Colonic mucosa (tissue), 4 donors: ENCODE measurements around the gene ABHD1. TPM values are rescaled to one million over a fixed set of nuclear protein-coding genes. Genes with fewer than 3 reads are reported as not detected.

ENCODE experiments used
- DNase-seq: peaks from one replicate; pipeline ENCODE4 v3.0.0-alpha.2; 2020
- H3K27ac ChIP-seq: fragments of 200-600 bp; one replicate; pipeline ENCODE4 v1.8.0; 2021
- H3K27me3 ChIP-seq: fragments of 200-600 bp; one replicate; pipeline ENCODE4 v1.8.0; 2021
- H3K36me3 ChIP-seq: fragments of 200-600 bp; one replicate; pipeline ENCODE4 v1.8.0; 2021
- H3K4me1 ChIP-seq: fragments of 200-600 bp; one replicate; pipeline ENCODE4 v1.8.0; 2021; ENCODE audit warnings: mild to moderate bottlenecking
- H3K4me3 ChIP-seq: fragments of 200-600 bp; one replicate; pipeline ENCODE4 v1.8.0; 2021
- H3K9ac ChIP-seq, 2 donors: one replicate each; pipeline ENCODE4 v1.7.0; 2013; ENCODE audit warnings: control low read depth in 2 of 2, low read depth in 2 of 2, low read length in 2 of 2
- H3K9me3 ChIP-seq: fragments of 200-600 bp; one replicate; pipeline ENCODE4 v1.8.0; 2021
- intact Hi-C: fragments of 100-400 bp; cut with DNase I; formaldehyde crosslinking; loops from one replicate; pipeline ENCODE4 v1.14.1; 2022
- total RNA-seq, 2 donors: library from RNA; stranded (reverse); fragmentation: NEBNext Ultra II Directional in 1 of 2; extraction: Animal tissue kit (Norgen Biotek cat#: 25700) in 1 of 2; gene quantifications; one replicate each; pipeline ENCODE4 v1.2.1, GENCODE V29; 2021
- TF ChIP-seq, protein P1 (sequence below): fragments of 200-600 bp; IDR thresholded peaks from one replicate; pipeline ENCODE4 v1.8.0; 2022; ENCODE audit warnings: antibody characterized with exemption, mild to moderate bottlenecking
- donor health status: healthy.
- donor health status: DM: no; HTN: no; CAD: no.
- donor health status: DM: no; HTN: no; CAD: no.

The ABHD1 gene
- total RNA-seq, 2 donors from 2014 or later: not detected

DNA sequence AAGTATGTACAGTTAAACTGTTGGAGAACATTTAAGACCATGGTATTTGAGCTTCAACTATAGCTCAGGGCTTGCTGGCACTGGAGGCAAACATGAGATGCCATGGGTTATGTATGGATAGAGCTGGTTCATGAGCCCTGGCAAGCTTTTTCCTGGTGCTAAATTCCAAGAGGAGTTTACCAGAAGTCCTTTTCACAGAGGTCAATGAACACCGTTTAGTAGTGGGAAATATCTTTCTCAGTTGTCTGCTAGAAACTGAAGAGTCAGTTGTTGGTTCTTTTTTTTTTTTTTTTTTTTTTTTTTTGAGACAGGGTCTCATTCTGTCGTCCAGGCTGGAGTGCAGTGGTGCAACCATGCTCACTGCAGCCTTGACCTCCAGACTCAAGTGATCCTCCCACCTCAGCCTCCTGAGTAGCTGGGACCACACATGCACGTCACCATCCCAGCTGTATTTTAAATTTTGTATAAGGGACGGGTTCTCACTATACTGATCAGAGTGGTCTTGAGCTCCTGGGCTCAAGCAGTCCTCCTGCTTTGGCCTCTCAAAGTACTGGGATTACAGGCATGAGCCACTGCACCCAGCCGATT lies 35.7 kb upstream of the ABHD1 start:
- H3K27ac ChIP-seq: no peak overlapping the region

DNA sequence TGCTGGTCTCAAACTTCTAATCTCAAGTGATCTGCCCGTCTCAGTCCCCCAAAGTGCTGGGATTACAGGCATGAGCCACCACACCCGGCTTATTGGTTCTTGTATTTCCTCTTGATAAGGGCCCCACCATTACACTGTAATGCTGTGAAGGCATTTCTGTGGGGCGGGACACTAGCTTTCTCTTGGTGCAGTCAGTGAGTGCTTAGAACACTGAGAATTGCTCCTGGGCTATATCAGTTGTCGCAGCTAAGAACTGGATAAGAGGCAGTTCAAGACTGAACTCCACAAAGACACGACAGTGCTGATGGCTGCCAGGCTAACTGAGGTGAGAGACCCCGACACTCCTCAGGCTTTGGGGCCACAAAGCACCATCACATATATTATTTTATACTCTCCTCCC lies 35.0 kb upstream of the ABHD1 start:
- Histone ChIP-seq H3K27me3 (no peaks in the 10 kb centered on the region), H3K9ac (no peak overlapping the region), H3K4me1 (peaks cover 19% of the 10 kb centered on the region), H3K9me3 (no peaks in the 10 kb centered on the region), H3K36me3 (no peaks in the 10 kb centered on the region), H3K4me3 (no peak overlapping the region), H3K27ac (no peak overlapping the region)
- DNase-seq: no peak
- intact Hi-C loops: loop anchor here (10.0 kb wide), 1 partner anchor 54 kb away; the partner anchor contains the start of gene TMEM214
- TF ChIP-seq, protein P1, sequence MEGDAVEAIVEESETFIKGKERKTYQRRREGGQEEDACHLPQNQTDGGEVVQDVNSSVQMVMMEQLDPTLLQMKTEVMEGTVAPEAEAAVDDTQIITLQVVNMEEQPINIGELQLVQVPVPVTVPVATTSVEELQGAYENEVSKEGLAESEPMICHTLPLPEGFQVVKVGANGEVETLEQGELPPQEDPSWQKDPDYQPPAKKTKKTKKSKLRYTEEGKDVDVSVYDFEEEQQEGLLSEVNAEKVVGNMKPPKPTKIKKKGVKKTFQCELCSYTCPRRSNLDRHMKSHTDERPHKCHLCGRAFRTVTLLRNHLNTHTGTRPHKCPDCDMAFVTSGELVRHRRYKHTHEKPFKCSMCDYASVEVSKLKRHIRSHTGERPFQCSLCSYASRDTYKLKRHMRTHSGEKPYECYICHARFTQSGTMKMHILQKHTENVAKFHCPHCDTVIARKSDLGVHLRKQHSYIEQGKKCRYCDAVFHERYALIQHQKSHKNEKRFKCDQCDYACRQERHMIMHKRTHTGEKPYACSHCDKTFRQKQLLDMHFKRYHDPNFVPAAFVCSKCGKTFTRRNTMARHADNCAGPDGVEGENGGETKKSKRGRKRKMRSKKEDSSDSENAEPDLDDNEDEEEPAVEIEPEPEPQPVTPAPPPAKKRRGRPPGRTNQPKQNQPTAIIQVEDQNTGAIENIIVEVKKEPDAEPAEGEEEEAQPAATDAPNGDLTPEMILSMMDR: no peak

More for the DNA sequence above, 35.7 kb upstream of the ABHD1 start:
- peak overlapping the region in 1 of 2 donors; percentile 53 for H3K9ac ChIP-seq
- no peaks in the 10 kb centered on the region for H3K27me3 ChIP-seq
- no peaks in the 10 kb centered on the region for H3K9me3 ChIP-seq
- intact Hi-C loops: loop anchor here (10.0 kb wide), 1 partner anchor 53 kb away; the partner anchor contains the start of gene TMEM214
- H3K4me3 ChIP-seq: no peak overlapping the region
- no peak for DNase-seq
- peaks cover 14% of the 10 kb centered on the region for H3K4me1 ChIP-seq
- TF ChIP-seq, protein P1: no peak
- no peaks in the 10 kb centered on the region for H3K36me3 ChIP-seq

DNA sequence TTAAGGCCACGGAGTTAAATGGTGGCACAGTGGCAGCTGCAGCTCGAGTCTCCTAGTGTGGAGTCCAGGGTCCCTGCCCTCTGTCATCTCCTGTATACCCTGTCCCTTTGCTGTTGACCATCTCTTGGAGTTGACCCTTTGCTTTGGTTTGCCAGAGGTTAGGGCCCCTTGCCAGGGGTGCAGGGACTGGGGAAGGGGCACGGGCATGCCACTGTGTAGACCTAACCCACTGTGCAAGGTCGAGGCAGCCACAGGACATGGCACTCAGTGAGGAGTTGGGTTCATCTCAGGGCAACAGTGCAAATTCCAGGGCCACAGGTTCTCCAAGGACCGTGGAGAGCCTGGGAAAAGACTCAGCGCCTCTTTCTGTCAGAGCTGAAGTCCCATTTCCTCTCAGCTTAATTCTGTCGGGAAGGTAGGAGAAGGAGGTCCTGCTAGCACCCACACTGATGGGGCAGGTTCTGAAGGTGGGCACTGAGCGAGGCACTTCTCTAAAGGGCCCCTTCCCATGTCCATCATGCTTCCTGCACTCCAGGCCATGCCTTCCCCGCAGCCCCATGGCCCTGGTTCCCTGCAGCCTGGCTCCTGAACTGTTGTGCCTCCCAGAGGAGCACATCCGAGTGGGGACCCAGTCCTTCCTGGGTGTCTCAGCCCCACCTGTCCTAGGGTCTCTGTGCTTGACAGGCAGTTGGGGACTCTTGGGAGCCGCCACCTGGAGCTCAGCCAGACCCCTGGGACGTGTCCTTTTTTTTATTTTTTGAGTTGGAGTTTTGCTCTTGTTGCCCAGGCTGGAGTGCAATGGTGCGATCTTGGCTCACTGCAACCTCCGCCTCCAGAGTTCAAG lies 34.3 kb upstream of the ABHD1 start:
- no peak for DNase-seq
- H3K36me3 ChIP-seq: no peaks in the 10 kb centered on the region
- no peaks in the 10 kb centered on the region for H3K27me3 ChIP-seq
- H3K9ac ChIP-seq: no peak overlapping the region
- TF ChIP-seq, protein P1: no peak
- no peak overlapping the region for H3K4me3 ChIP-seq
- no peak overlapping the region for H3K27ac ChIP-seq
- intact Hi-C loops: loop anchor here (10.0 kb wide), 1 partner anchor 55 kb away; the partner anchor contains the start of gene TMEM214
- peaks cover 23% of the 10 kb centered on the region for H3K4me1 ChIP-seq
- no peaks in the 10 kb centered on the region for H3K9me3 ChIP-seq

DNA sequence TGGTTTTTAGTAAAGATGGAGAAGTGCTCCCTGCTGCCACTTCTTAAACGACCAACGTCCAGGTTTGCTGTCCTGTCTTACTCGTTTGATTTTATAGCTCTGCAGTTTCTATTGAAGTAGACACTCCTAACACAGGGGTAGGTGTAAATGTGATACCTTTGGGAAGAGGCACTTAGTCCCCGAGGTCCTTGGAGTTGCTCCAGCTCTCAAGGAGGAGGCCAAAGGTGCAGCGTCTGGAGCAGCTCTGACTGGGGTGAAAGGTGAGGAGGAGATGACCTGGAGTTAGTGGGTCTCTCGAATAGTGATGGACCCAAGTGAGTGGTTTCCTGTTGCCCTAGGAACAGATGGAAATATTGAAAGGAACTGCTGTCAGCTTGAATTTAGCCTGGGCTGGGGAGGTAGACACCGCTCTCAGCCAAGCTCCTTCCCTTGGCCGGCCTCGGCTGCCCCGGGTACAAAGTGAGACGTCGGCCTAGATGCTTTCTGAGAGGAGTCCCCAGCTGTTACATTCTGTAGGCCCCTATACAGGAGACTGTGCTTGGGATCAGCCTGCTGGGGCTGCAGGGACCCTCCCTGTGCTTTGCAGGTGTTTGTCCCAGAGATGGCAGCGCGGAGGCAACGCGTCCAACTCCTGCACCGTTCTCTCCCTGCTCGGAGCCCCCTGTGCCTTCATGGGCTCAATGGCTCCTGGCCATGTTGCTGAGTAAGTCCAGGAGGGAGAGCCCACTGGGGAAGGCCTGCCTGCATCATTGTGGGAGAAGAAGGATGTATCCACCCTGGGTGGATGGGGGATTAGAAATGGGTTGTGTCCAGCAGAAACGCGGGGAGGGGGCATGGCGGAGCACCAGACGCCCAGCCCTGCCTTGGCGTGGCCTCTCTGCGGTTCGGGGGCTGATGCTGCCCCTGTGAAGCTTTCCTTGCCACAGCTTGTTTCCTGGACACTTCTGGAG lies 31.6 kb upstream of the ABHD1 start:
- Histone ChIP-seq H3K4me1 (peaks cover 22% of the 10 kb centered on the region), H3K9me3 (no peaks in the 10 kb centered on the region), H3K4me3 (no peak overlapping the region), H3K27me3 (no peaks in the 10 kb centered on the region), H3K27ac (no peak overlapping the region), H3K36me3 (no peaks in the 10 kb centered on the region), H3K9ac (no peak overlapping the region)
- DNase-seq: no peak
- intact Hi-C loops: no loop called here
- TF ChIP-seq, protein P1: no peak
